HG03521 (cell line): ENCODE data around the gene GPC6.

ENCODE experiments used
- ATAC-seq: cut with Tn5 transposase; IDR thresholded peaks from one replicate; pipeline ENCODE4 v1.9.1; 2021; ENCODE audit warnings: mild to moderate bottlenecking, moderate library complexity; ENCODE audit not compliant: unreplicated experiment

The GPC6 gene

GRCh38 chr13:93953841-93954240 lies 727.2 kb downstream of the GPC6 start:
- ATAC-seq, result no peak

- ATAC-seq, result no peak
Measured at GRCh38 chr13:93955904-93956303, 729.3 kb downstream of the GPC6 start.

GRCh38 chr13:93956426-93956825 lies 729.8 kb downstream of the GPC6 start:
- no peak for ATAC-seq

GRCh38 chr13:93957371-93957770 lies 730.8 kb downstream of the GPC6 start:
- ATAC-seq, result no peak

- ATAC-seq, result no peak
Measured at GRCh38 chr13:93959796-93960533, 733.4 kb downstream of the GPC6 start.

DNA sequence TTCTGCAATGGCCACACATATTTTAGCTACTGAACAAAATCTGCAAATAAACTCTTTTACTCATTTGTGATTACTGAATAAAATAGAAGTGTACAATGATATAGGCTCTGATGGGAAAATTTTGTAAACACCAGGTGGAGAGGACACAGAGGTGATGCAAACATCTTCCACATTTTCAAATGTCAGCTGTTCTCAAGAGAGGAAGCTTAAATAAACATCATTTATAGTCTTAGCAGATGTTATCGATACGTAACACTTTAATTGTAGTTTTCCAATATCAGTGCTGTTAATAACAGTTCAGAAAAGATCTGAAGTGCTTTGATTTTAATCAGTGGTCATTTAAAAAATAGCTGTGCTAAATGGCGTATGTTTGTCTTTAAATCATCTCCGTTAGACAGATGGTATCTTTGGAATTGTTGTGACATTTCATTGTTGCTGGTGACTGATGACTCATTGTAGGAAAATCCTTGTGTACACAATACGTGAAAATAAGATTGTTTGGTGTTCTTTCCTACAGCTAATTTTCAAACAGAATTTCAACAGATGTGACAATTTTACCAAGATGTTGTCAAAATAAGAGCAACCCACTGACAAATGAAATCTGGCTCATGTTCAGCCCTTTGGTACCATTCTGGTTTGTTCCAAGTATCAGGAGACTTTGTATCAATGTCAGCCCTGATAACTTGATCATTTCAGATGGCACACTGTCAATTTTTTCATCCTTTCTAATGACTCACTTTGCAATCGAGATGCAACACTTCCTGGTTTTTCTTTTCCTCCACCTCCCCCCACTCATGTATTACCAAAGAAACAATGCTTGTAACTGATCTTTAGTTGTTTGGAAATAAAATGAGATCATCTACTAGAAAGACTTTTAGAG lies 736.9 kb downstream of the GPC6 start:
- ATAC-seq, result no peak

GRCh38 chr13:93964146-93964512 lies 737.5 kb downstream of the GPC6 start:
- ATAC-seq, result no peak

GRCh38 chr13:93965587-93965986 lies 739.0 kb downstream of the GPC6 start:
- no peak for ATAC-seq

DNA sequence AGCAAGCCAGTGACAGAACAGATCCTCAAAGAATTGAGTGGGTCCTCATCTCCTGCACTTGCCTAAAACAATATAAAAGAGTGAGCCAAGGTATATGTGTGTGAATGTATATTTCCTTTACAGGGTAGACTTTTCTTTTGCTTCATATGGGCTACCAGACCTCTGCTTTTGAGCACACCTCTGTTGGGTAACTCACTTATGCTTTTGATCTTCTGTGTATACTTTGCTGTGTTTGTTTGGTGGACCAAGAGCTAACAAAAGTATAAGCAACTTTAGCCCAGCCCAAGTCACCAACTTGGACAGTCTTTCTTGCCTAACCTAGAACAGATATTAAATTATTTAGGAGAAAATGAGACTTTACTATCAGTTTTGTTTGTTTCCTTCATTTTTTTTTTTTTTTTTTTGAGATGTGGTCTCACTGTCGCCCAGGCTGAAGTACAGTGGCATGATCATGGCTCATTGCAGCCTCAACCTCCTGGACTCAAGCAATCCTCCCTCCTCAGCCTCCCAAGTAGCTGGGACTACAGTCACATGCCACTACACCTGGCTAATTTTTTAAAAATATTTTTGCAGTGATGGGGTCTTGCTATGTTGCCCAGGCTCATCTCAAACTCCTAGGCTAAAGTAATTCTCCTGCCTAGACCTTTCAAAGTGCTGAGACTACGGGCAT lies 739.8 kb downstream of the GPC6 start:
- no peak for ATAC-seq

DNA sequence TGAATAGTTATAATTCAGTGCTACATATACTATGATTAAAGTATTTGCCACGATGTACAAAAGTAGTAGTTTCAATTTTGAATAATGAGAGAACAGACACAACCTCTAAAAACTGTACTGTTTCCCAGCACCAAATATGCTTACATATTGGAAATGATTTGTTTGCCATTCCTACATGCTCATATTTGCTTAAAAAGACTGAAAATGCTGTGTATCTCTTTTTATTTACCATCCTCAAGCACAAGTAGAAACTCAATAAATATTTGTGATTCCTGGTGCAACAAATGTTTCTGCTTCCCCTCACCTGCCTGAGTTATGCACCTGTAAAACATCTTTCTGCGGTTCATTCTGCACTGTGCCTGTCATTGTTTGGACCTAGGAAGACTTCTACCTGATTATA lies 740.7 kb downstream of the GPC6 start:
- no peak for ATAC-seq

DNA sequence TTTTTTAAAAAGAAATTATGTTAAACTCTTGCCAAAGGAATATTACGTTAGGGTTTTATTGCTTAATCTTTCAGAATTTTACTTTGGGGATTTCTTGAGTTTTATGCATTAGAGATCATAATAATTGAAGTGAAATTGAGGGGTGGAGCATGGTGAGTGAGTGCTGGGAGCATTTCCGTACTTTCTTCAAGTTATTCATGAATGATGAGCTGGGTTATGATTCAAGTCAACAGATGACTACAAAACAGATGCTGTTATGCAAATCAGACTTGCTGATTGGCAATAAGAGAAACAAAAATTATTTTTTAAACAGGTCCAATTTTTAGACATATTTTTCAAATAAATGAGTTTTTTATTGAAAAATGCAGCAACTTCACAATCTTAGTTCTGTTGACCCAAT lies 748.6 kb downstream of the GPC6 start:
- ATAC-seq, result no peak

- no peak for ATAC-seq
Measured at GRCh38 chr13:93976528-93976927, 749.9 kb downstream of the GPC6 start.

GRCh38 chr13:93977986-93978385 lies 751.4 kb downstream of the GPC6 start:
- ATAC-seq, result no peak

DNA sequence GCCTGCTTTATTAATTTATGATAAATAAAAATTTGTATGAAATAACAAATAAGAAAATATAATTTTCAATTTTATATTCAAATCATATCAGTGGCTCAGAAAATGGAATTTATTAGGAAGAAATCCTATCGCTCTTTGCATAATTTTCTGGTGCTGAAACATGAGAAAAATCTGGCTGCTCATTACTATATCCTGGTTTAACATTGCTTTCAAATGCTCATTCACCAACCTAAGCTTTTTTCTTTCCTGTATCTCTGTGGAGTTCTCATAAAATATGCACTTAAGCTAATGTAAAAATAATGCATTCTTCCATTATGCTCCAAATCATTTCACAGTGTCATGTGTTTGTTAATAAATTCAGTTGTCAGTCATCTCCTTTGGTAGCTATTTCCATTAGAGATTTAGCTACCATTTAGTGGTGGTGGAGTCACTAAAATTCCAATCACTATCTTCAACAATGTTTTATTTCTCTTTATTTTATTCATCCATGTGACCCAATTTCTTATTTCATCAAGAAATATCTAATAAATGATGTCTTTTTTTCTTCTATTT lies 754.9 kb downstream of the GPC6 start:
- no peak for ATAC-seq

GRCh38 chr13:93982179-93982918 lies 755.7 kb downstream of the GPC6 start:
- no peak for ATAC-seq

DNA sequence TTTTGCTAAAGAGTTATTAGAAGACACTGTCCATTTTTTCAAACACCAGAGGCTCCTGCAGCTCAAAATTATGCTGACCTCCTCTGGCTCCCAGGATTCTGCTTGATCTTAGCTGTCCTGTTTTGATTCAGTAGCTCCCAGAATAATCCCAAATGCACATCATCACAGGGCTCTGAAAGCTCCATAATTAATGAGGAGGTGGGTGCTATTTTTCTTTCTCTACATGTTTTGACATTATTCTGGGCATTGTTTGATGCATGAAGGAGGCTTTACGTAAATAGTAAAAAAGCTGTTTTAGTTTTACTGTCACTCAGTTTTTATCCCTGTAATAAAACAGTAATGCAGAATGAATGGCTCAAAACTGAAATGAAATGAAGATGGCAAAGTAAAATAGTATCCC lies 757.4 kb downstream of the GPC6 start:
- ATAC-seq, result no peak

GRCh38 chr13:93984876-93985275 lies 758.3 kb downstream of the GPC6 start:
- ATAC-seq, result no peak

- no peak for ATAC-seq
Measured at GRCh38 chr13:93987458-93987857, 760.9 kb downstream of the GPC6 start.

GRCh38 chr13:93991569-93991968 lies 765.0 kb downstream of the GPC6 start:
- ATAC-seq, result no peak

- no peak for ATAC-seq
Measured at GRCh38 chr13:93996481-93996880, 769.9 kb downstream of the GPC6 start.

DNA sequence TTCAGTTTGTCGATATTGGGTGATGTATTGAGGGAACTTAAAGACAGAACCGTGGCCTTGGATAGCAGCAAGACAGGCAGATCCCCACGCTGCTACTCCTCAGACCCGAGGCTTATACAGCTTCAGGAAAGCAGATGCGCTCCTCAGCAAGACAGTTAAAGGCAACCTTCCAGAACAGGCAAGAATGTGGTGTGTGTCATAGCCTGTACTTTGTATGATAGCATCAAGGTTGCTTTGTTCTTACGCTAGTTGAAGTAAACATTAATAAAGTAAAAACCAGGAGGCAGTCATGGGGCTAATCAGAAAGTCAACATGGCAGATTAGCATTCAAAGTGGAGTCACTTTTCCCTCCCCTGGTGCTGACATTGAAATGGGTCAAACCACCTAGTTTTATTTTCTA lies 779.7 kb downstream of the GPC6 start:
- ATAC-seq, result no peak
